HFF-Myc (cell line): Measurements from ENCODE around the gene GRIPAP1.

Source experiments
- DNase-seq: peaks from one replicate; pipeline ENCODE4 v3.0.0-alpha.2; 2011; ENCODE audit warnings: low read depth; ENCODE audit errors: extremely low read depth
- H3K4me3 ChIP-seq: replicated peaks from 2 replicates; pipeline ENCODE4 v1.5.1; 2011; ENCODE audit warnings: low read depth, mild to moderate bottlenecking, control low read depth, low read length
- TF ChIP-seq, protein P1 (sequence below): IDR thresholded peaks from 2 replicates; pipeline ENCODE4 v1.5.1; 2012; ENCODE audit warnings: mild to moderate bottlenecking, low read depth, low read length, control low read depth; ENCODE audit errors: missing control alignments

GRIPAP1 gene, protein sequence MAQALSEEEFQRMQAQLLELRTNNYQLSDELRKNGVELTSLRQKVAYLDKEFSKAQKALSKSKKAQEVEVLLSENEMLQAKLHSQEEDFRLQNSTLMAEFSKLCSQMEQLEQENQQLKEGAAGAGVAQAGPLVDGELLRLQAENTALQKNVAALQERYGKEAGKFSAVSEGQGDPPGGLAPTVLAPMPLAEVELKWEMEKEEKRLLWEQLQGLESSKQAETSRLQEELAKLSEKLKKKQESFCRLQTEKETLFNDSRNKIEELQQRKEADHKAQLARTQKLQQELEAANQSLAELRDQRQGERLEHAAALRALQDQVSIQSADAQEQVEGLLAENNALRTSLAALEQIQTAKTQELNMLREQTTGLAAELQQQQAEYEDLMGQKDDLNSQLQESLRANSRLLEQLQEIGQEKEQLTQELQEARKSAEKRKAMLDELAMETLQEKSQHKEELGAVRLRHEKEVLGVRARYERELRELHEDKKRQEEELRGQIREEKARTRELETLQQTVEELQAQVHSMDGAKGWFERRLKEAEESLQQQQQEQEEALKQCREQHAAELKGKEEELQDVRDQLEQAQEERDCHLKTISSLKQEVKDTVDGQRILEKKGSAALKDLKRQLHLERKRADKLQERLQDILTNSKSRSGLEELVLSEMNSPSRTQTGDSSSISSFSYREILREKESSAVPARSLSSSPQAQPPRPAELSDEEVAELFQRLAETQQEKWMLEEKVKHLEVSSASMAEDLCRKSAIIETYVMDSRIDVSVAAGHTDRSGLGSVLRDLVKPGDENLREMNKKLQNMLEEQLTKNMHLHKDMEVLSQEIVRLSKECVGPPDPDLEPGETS

DNA sequence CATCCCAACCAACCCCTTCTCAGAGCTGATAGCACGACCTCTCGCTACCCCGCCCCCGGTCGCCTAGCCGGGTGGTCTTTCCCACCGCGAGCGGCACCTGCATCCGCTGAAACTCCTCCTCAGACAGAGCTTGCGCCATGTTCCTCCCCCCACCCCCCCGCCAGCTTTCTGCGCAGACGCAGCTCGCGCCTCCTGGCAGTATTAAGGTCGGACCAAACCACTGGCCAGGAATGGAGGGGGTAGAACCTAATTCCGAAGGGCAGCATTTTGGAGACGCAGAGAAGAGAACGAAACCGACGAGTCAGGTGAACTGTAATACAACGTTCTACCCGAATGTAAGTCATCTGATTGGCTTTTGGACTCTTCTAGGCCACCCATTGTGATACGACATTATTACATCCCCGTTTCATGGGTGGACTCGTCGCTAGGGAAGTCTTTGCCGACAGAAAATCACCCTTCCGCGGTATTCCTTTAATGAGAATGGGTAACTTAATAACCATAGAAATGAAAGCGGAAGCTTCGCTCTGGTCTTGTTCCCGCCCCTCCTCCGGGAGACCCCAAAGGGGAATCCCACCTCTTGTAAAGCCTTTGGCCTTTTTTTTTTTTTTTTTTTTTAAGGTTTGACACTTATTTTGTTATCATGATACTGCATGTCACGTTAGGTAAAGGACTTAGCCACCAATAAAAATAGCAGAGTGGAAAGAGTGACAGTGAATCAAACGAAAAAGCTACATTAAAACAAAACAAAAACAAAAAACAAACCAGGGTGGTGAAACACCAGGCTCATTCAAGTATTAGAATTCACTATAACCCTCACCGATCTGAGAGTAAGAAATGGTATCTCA, at the start of gene GRIPAP1:
Gene GRIPAP1 (minus strand): TSS at position 174 of the 845 bp plus-strand sequence. CDS start 35 bp downstream, at position 139.
- DNase-seq = peak; percentile 61
- TF ChIP-seq, protein P1, sequence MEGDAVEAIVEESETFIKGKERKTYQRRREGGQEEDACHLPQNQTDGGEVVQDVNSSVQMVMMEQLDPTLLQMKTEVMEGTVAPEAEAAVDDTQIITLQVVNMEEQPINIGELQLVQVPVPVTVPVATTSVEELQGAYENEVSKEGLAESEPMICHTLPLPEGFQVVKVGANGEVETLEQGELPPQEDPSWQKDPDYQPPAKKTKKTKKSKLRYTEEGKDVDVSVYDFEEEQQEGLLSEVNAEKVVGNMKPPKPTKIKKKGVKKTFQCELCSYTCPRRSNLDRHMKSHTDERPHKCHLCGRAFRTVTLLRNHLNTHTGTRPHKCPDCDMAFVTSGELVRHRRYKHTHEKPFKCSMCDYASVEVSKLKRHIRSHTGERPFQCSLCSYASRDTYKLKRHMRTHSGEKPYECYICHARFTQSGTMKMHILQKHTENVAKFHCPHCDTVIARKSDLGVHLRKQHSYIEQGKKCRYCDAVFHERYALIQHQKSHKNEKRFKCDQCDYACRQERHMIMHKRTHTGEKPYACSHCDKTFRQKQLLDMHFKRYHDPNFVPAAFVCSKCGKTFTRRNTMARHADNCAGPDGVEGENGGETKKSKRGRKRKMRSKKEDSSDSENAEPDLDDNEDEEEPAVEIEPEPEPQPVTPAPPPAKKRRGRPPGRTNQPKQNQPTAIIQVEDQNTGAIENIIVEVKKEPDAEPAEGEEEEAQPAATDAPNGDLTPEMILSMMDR = no peak
- peak within 1 kb of the TSS; percentile 74 for H3K4me3 ChIP-seq

DNA sequence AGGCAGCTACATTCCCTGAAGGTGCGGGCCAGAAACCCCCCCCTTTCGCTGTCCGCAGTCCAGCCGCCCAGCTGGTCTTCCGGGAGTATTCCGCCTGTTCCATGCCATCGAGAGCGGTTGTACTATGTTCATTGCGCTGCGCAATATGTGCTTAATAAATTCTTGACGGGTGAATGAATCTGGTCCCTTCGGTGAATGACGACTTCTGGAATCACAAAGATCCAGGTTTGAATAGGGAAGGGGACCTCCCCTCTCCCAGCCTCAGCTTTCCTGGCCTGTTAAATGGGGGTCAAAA, 41.9 kb upstream of the GRIPAP1 start:
- DNase-seq = no peak
- H3K4me3 ChIP-seq = peak overlapping the region; percentile 31
- TF ChIP-seq, protein P1 = no peak

DNA sequence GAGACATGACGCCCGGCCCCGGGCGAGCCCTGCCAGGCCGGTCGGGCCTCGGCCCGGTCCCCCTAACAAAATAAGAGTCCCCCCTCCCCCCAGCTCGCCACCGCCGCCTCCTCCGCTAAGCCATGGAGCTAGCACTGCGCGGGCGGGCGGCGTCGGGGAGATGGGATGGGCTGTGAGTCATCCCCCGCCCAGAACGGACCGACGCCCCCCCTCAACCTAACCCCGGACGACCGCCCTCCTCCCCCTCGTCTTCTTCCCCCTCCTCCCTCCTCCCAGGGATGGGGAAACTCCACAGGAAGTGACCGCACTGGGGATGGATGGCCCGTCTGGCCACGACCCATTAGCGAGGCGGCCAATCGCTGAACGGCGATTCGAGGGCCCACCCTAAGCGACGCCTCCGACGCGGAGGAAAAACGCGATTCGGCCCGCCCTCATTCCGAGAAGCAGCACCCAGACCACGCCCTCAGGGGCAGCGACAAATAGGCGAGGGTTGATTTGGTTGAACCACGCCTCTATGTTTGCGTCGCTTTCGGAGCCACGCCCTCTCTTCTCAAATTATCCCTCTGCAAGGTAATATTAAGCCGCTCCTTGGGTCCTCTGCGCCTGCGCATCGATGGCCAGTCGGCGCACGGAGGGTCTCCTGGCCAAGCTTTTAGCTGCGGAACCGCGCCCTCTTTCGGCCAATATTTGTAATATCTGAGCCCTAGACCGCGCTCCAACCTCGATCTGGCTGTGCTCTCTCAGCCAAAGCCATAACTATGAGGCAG, 41.3 kb upstream of the GRIPAP1 start, which contains the start of gene TFE3:
Gene TFE3 (minus strand): TSS at position 138 of the 767 bp plus-strand sequence. CDS start 131 bp downstream, at position 7.
- TF ChIP-seq, protein P1 = peak; percentile 55
- H3K4me3 ChIP-seq = peak within 1 kb of the TSS; percentile 71
- peak; percentile 97 for DNase-seq

DNA sequence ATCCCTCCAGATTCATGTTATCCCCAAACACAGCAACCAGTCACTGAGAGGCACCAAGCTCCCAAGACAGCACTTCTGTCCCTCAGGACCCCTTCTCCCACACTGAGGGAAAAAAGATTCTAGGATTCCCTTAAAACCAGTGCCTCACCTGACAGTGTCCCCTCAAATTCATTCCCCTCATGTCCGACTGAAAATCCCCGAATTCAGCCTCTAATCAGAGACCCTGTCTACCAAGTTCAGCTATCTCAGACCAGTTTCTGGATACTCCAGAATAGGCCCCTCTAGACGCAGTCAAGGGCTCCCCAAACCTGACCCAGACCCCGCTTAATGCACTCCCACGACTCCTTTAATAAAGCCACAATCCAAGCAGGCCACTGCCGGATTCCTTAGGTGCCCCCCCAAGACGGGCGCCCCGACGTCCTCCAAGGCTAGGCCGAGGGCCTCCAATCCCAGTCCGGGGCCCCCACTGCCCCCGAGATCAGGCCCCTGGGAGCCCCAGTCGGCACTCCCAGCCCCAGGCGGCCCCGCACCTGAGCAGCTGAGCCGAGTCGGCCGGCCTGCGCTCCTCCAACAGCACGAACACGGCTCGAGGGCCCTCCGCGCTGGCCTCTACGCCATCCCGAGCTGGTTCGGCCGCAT, 40.6 kb upstream of the GRIPAP1 start:
- TF ChIP-seq, protein P1 = no peak
- H3K4me3 ChIP-seq = peak overlapping the region; percentile 71
- DNase-seq = no peak

DNA sequence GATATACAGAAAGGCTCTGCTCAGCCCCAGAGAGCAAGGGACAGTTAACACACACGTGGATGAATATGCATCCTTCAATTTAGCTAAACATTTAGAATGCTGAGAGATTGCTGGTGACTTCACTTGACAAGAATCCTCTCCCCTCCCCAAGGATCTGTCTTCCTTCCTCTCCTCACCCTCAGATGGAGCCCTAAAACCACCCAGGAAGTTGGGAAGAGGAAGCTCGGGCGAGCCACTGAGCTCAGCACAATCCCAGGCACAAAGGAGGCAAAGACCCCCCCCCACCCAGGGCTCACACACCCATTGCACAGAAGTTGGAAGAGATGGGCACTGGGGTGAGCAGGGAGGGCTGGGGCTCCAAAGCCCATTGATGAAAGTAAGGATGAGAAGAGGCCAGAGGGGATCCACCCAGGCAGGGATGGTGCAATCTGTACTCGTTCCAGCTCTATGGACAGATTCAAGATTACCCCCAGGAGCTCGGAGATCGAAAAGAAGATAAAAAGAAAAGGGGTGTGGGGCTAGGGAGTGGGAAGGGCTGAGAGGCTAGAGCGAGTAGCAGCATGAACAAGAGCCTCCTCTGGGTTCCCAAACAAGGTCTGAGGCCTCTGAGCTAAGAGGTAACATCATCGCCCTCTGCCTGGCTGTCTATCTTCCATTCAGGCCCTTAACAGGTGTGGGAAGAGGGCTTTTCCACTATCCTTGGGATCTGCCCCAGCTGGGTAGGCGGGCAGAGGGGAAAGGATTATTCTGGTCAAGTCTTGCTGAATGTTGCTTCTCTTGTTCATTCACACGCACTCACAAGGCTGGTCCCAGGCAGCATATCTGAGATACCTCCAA, 39.9 kb upstream of the GRIPAP1 start:
- TF ChIP-seq, protein P1 = no peak
- DNase-seq = no peak

More for the DNA sequence above, 39.9 kb upstream of the GRIPAP1 start:
- peak overlapping the region; percentile 71 for H3K4me3 ChIP-seq
